ENCODE data around the gene IL36B. TPM values are rescaled to one million over a fixed set of nuclear protein-coding genes. Genes with fewer than 3 reads are reported as not detected.

The IL36B gene
- polyA plus RNA-seq, 1 of the 3 experiments (the other 2 are of a cell fraction): not detected

DNA sequence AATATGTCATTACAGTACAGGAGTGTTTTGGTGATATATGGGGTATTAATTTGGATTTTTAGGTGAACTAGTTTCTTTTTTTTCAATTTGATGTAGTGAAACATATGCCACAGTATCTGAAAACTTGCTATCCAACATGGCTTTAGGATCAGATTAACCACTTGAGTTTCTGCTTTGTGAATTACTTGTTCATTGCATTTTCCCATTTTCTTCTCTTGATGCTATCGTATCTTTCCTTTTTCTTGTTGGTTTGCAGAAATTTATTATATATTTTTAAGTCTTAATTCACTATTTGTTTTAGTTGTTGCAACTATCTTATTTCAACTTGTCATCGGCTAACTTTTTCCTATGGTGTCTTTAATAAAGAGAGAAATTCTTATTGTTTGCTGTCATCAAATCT is 38.6 kb downstream of the IL36B start:
- 38% methylated on average over 2 of the region's 2 CpGs for WGBS (ENCODE audit: low lambda C conversion rate)
- Histone ChIP-seq H3K9ac (no peak overlapping the region), H3K27me3 (ENCODE audit: insufficient read depth) (no peaks in the 10 kb centered on the region; the same call in 1 of the 2 replicates), H3K9me2 (no peaks in the 10 kb centered on the region), H3K4me1 (ENCODE audit: control insufficient read depth in 1 of 2, insufficient read depth in 2 of 2, low read depth in 1 of 2, low read length in 1 of 2) (no peaks in the 10 kb centered on the region), H3K4me3 (ENCODE audit: low read depth in 2 of 2, low read length in 1 of 2) (no peak overlapping the region), H3K27ac (ENCODE audit: low read depth in 2 of 2, low read length in 1 of 2) (no peak overlapping the region), H4K20me1 (ENCODE audit: insufficient read depth) (no peaks in the 10 kb centered on the region), H3K36me3 (replicated peaks in 1 of 2; ENCODE audit: control insufficient read depth in 1 of 2, insufficient read depth in 2 of 2, low read length in 1 of 2) (no peaks in the 10 kb centered on the region), H3K9me3 (no peaks in the 10 kb centered on the region), H2AFZ (ENCODE audit: low read depth) (no peak overlapping the region), H3F3A (replicated peaks; ENCODE audit: insufficient read depth) (no peaks in the 10 kb centered on the region), H3K79me2 (ENCODE audit: insufficient read depth) (no peaks in the 10 kb centered on the region), H3K4me2 (no peak overlapping the region)
- ChIA-PET POLR2A (no interaction called here), CTCF (no interaction called here)
- TF ChIP-seq, protein P1, sequence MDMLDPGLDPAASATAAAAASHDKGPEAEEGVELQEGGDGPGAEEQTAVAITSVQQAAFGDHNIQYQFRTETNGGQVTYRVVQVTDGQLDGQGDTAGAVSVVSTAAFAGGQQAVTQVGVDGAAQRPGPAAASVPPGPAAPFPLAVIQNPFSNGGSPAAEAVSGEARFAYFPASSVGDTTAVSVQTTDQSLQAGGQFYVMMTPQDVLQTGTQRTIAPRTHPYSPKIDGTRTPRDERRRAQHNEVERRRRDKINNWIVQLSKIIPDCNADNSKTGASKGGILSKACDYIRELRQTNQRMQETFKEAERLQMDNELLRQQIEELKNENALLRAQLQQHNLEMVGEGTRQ (IDR thresholded peaks at IDR 0.05; ENCODE audit: borderline replicate concordance, low read depth, low read length): no peak
- TF ChIP-seq CHD2 (IDR thresholded peaks at IDR 0.05; ENCODE audit: low read length, partially characterized antibody): no peak
- no peak for TF ChIP-seq GABPA (IDR thresholded peaks at IDR 0.05; ENCODE audit: low read depth)
- no peak for TF ChIP-seq RCOR1 (IDR thresholded peaks at IDR 0.05; ENCODE audit: low read length)
- no peak for TF ChIP-seq EP300 (IDR thresholded peaks at IDR 0.05; ENCODE audit: borderline replicate concordance in 1 of 2, low read depth in 1 of 2, low read length in 1 of 2)
- TF ChIP-seq SMC3 (IDR thresholded peaks at IDR 0.05; ENCODE audit: low read depth, low read length): no peak
- no peak for TF ChIP-seq RFX5 (IDR thresholded peaks at IDR 0.05; ENCODE audit: low read length)
- TF ChIP-seq, protein P2, sequence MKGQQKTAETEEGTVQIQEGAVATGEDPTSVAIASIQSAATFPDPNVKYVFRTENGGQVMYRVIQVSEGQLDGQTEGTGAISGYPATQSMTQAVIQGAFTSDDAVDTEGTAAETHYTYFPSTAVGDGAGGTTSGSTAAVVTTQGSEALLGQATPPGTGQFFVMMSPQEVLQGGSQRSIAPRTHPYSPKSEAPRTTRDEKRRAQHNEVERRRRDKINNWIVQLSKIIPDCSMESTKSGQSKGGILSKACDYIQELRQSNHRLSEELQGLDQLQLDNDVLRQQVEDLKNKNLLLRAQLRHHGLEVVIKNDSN (IDR thresholded peaks at IDR 0.05; ENCODE audit: borderline replicate concordance, low read depth): no peak
- no peak for TF ChIP-seq MXI1 (IDR thresholded peaks at IDR 0.05; ENCODE audit: low read depth, low read length)
- no peak for TF ChIP-seq MEF2A (IDR thresholded peaks at IDR 0.05; ENCODE audit: borderline replicate concordance, low read depth)
- no peak for TF ChIP-seq EZH2phosphoT487 (IDR thresholded peaks at IDR 0.05; ENCODE audit: borderline replicate concordance, low read depth)
- TF ChIP-seq, protein P3, sequence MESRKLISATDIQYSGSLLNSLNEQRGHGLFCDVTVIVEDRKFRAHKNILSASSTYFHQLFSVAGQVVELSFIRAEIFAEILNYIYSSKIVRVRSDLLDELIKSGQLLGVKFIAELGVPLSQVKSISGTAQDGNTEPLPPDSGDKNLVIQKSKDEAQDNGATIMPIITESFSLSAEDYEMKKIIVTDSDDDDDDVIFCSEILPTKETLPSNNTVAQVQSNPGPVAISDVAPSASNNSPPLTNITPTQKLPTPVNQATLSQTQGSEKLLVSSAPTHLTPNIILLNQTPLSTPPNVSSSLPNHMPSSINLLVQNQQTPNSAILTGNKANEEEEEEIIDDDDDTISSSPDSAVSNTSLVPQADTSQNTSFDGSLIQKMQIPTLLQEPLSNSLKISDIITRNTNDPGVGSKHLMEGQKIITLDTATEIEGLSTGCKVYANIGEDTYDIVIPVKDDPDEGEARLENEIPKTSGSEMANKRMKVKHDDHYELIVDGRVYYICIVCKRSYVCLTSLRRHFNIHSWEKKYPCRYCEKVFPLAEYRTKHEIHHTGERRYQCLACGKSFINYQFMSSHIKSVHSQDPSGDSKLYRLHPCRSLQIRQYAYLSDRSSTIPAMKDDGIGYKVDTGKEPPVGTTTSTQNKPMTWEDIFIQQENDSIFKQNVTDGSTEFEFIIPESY (IDR thresholded peaks at IDR 0.05; ENCODE audit: borderline replicate concordance, low read depth): no peak
- no peak for TF ChIP-seq TEAD4 (IDR thresholded peaks at IDR 0.05; ENCODE audit: borderline replicate concordance, insufficient read depth)
- TF ChIP-seq, protein P4, sequence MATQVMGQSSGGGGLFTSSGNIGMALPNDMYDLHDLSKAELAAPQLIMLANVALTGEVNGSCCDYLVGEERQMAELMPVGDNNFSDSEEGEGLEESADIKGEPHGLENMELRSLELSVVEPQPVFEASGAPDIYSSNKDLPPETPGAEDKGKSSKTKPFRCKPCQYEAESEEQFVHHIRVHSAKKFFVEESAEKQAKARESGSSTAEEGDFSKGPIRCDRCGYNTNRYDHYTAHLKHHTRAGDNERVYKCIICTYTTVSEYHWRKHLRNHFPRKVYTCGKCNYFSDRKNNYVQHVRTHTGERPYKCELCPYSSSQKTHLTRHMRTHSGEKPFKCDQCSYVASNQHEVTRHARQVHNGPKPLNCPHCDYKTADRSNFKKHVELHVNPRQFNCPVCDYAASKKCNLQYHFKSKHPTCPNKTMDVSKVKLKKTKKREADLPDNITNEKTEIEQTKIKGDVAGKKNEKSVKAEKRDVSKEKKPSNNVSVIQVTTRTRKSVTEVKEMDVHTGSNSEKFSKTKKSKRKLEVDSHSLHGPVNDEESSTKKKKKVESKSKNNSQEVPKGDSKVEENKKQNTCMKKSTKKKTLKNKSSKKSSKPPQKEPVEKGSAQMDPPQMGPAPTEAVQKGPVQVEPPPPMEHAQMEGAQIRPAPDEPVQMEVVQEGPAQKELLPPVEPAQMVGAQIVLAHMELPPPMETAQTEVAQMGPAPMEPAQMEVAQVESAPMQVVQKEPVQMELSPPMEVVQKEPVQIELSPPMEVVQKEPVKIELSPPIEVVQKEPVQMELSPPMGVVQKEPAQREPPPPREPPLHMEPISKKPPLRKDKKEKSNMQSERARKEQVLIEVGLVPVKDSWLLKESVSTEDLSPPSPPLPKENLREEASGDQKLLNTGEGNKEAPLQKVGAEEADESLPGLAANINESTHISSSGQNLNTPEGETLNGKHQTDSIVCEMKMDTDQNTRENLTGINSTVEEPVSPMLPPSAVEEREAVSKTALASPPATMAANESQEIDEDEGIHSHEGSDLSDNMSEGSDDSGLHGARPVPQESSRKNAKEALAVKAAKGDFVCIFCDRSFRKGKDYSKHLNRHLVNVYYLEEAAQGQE (IDR thresholded peaks at IDR 0.05; ENCODE audit: low read depth, low read length): no peak
- no peak for TF ChIP-seq POLR2AphosphoS5 (IDR thresholded peaks at IDR 0.05; ENCODE audit: low read depth, low read length)
- TF ChIP-seq NFIC (IDR thresholded peaks at IDR 0.05; ENCODE audit: borderline replicate concordance): no peak
- no peak for TF ChIP-seq FOXJ3 (CRISPR knock-in tag; IDR thresholded peaks at IDR 0.05)
- TF ChIP-seq FOXM1 (IDR thresholded peaks at IDR 0.05; ENCODE audit: low read depth): no peak
- no peak for DNase-seq
